OCI-LY1 (cell line): ENCODE measurements around the gene SYNGAP1.

Source experiments
- CTCF ChIP-seq: fragments of 200-600 bp; sonication (generic), shearing (Covaris generic); IDR thresholded peaks from 2 replicates; pipeline ENCODE4 v1.5.1; 2017; ENCODE audit warnings: mild to moderate bottlenecking, antibody characterized with exemption, low read length, moderate library complexity, mixed read lengths
- EZH2 ChIP-seq: fragments of 200-600 bp; sonication (generic), shearing (Covaris generic); IDR thresholded peaks from 2 replicates; pipeline ENCODE4 v1.8.0; 2017; ENCODE audit warnings: borderline replicate concordance, mixed run types, mild to moderate bottlenecking, antibody characterized with exemption, low read length, moderate library complexity, mixed read lengths

- TF ChIP-seq EZH2: no peak
- TF ChIP-seq CTCF: no peak
Measured at GRCh38 chr6:33429750-33430052, 9.8 kb downstream of the SYNGAP1 start.
